DLD1 (cell line): Measurements from ENCODE around the gene ASB4.
"Not testable (repeated sequence)": the region's sequence is repeated elsewhere in the genome, so short reads cannot be mapped to it uniquely, and the experiment has no call there.

Source experiments
- in situ Hi-C: cut with HindIII; loops from 2 replicates; pipeline ENCODE4 v1.10.0; 2017; ENCODE audit warnings: low sequenced_read_pairs

The ASB4 gene

GRCh38 chr7:95547361-95548348 is 61.9 kb downstream of the ASB4 start:
- in situ Hi-C loops: no loop called here

- in situ Hi-C loops: no loop called here
These were observed 64.2 kb downstream of the ASB4 start for GRCh38 chr7:95549818-95550529.

GRCh38 chr7:95550546-95550945 is 64.8 kb downstream of the ASB4 start:
- in situ Hi-C loops: no loop called here

GRCh38 chr7:95552010-95552926 is 66.5 kb downstream of the ASB4 start:
- in situ Hi-C loops: not testable (repeated sequence)

GRCh38 chr7:95553939-95554338 is 68.2 kb downstream of the ASB4 start:
- in situ Hi-C loops: no loop called here

GRCh38 chr7:95556777-95557176 is 71.0 kb downstream of the ASB4 start:
- in situ Hi-C loops: no loop called here

- in situ Hi-C loops: no loop called here
These were observed 73.1 kb downstream of the ASB4 start for GRCh38 chr7:95558864-95559263.

GRCh38 chr7:95560674-95561073 is 74.9 kb downstream of the ASB4 start:
- in situ Hi-C loops: no loop called here

- in situ Hi-C loops: no loop called here
These were observed 84.0 kb downstream of the ASB4 start for GRCh38 chr7:95569720-95570119.

GRCh38 chr7:95577137-95577536 is 91.4 kb downstream of the ASB4 start:
- in situ Hi-C loops: no loop called here

- in situ Hi-C loops: no loop called here
These were observed 92.6 kb downstream of the ASB4 start for GRCh38 chr7:95578299-95578855.

- in situ Hi-C loops: no loop called here
These were observed 93.6 kb downstream of the ASB4 start for GRCh38 chr7:95579318-95579717.

GRCh38 chr7:95581467-95581866 is 95.7 kb downstream of the ASB4 start:
- in situ Hi-C loops: no loop called here

GRCh38 chr7:95582578-95583293 is 97.0 kb downstream of the ASB4 start:
- in situ Hi-C loops: no loop called here

- in situ Hi-C loops: no loop called here
These were observed 98.3 kb downstream of the ASB4 start for GRCh38 chr7:95583834-95584621.

GRCh38 chr7:95584769-95585425 is 99.2 kb downstream of the ASB4 start:
- in situ Hi-C loops: no loop called here

- in situ Hi-C loops: no loop called here
These were observed 99.7 kb downstream of the ASB4 start for GRCh38 chr7:95585426-95585789.

- in situ Hi-C loops: no loop called here
These were observed 101.2 kb downstream of the ASB4 start for GRCh38 chr7:95586951-95587301.

- in situ Hi-C loops: no loop called here
These were observed 103.3 kb downstream of the ASB4 start for GRCh38 chr7:95589031-95589430.
